Heart left ventricle (tissue), 16 donors: ENCODE measurements around the gene KRT76. TPM values are rescaled to one million over a fixed set of nuclear protein-coding genes. Genes with fewer than 3 reads are reported as not detected.

Experiments used
- ATAC-seq, 4 donors: fragments of 200-7000 bp; cut with Tn5 transposase; one replicate each; pipeline ENCODE4 v1.9.1; 2020 to 2022; ENCODE audit warnings: moderate library complexity in 4 of 4, mild to moderate bottlenecking in 3 of 4, moderate number of reproducible peaks in 1 of 4
- DNase-seq, 5 donors: peaks; one replicate each; pipeline ENCODE4 v3.0.0-alpha.2; 2020
- H3K27ac ChIP-seq, 12 donors: fragments of 200-600 bp; sonication (generic) in 4 of 12; one replicate each; pipeline versions ENCODE4 v1.5.0 to v1.8.0; 2016 to 2022; ENCODE audit warnings: mild to moderate bottlenecking in 2 of 12
- H3K27me3 ChIP-seq, 9 donors: fragments of 200-600 bp; sonication (generic) in 2 of 9; one replicate each; pipeline versions ENCODE4 v1.5.1 to v1.8.0; 2016 to 2022; ENCODE audit warnings: mild to moderate bottlenecking in 3 of 9
- H3K36me3 ChIP-seq, 9 donors: fragments of 200-600 bp; sonication (generic) in 2 of 9; one replicate each; pipeline versions ENCODE4 v1.5.0 to v1.8.0; 2018 to 2022; ENCODE audit warnings: mild to moderate bottlenecking in 2 of 9
- H3K4me1 ChIP-seq, 12 donors: fragments of 200-600 bp; sonication (generic) in 4 of 12; one replicate each; pipeline versions ENCODE4 v1.5.0 to v1.8.0; 2016 to 2022; ENCODE audit warnings: mild to moderate bottlenecking in 3 of 12
- H3K4me3 ChIP-seq, 12 donors: fragments of 200-600 bp; sonication (generic) in 4 of 12; one replicate each; pipeline versions ENCODE4 v1.5.0 to v1.8.0; 2017 to 2022; ENCODE audit warnings: mild to moderate bottlenecking in 9 of 12, moderate library complexity in 4 of 12
- H3K9me3 ChIP-seq, 12 donors: fragments of 200-600 bp; sonication (generic) in 4 of 12; one replicate each; pipeline versions ENCODE4 v1.5.0 to v1.8.0; 2016 to 2022; ENCODE audit warnings: mild to moderate bottlenecking in 1 of 12
- CTCF ChIP-seq, 12 donors: fragments of 200-600 bp; sonication (generic) in 4 of 12; IDR thresholded peaks; one replicate each; pipeline versions ENCODE4 v1.5.0 to v1.8.0; 2018 to 2022; ENCODE audit warnings: antibody characterized with exemption in 12 of 12, mild to moderate bottlenecking in 5 of 12
- POLR2A ChIP-seq, 2 donors: fragments of 450-650 bp; IDR thresholded peaks; one replicate each; pipeline ENCODE4 v1.6.1; 2017; ENCODE audit warnings: antibody characterized with exemption in 2 of 2, mild to moderate bottlenecking in 2 of 2, moderate library complexity in 2 of 2
- WGBS, 4 donors: extraction: QIAGEN DNeasy Blood & Tissue Kit in 2 of 4; methylation state at CpG; one replicate each; pipeline versions ENCODE4 v1.1.5 to v1.1.7; 2013 to 2018; 5-methylcytosine and 5-hydroxymethylcytosine counted together
- intact Hi-C, 10 donors: fragments of 100-400 bp; cut with DNase I; formaldehyde crosslinking; loops; one replicate each; pipeline versions ENCODE4 v1.11.1 to v1.14.2; 2022
- polyA plus RNA-seq, 2 donors: library from polyadenylated mRNA; stranded (reverse); fragments of 200-250 nt; gene quantifications; one replicate each; pipeline ENCODE4 v1.2.3, GENCODE V29; 2013
- total RNA-seq, 9 donors: library from RNA; depleted of rRNA in 2 of 9; stranded (reverse); fragments of >200 nt in 2 of 9; fragmentation: NEBNext Ultra II Directional in 3 of 9; extraction: Animal tissue kit (Norgen Biotek cat#: 25700) in 3 of 9; gene quantifications; one replicate each; pipeline versions ENCODE4 v1.1.0 to v1.2.4, GENCODE V29; 2016 to 2023
- donor health status: ischemic (EF 13 %, LVEDD 7.1; RV severe dilation, severe dysfunction).
- donor health status: healthy with polysubstance abuse.
- donor health status: DM: no; HTN: yes; CAD: no.
- donor health status: DM: no; HTN: no; CAD: no.
- donor health status: ischemic (EF 25% LVEDD 6.9; RV normal size, moderate dysfunction).
- donor health status: ischemic (EF 25% LVEDD 5.7; RV mildly dilated, moderate dysfunction).
- donor health status: healthy.
- donor health status: DM: yes; HTN: yes; CAD: no.
- donor health status: ischemic (EF 35%, LVEDD 5.7; RV mildly dilated, moderate dysfunction).
- donor health status: nonischemic (EF 11% LVEDD 7.7; RV severe dilation, severe dysfunction).
- donor health status: DM: yes; HTN: yes; CAD: no.
- donor health status: PGD.
- donor health status: ischemic (EF 29% LVEDD 5.4; RV normal size, mild dysfunction).
- donor health status: nonischemic (EF 23%, LVEDD 6.1; RV moderate dilation, normal function).

KRT76 gene
- total and polyA plus RNA-seq, 11 donors, result not detected

DNA sequence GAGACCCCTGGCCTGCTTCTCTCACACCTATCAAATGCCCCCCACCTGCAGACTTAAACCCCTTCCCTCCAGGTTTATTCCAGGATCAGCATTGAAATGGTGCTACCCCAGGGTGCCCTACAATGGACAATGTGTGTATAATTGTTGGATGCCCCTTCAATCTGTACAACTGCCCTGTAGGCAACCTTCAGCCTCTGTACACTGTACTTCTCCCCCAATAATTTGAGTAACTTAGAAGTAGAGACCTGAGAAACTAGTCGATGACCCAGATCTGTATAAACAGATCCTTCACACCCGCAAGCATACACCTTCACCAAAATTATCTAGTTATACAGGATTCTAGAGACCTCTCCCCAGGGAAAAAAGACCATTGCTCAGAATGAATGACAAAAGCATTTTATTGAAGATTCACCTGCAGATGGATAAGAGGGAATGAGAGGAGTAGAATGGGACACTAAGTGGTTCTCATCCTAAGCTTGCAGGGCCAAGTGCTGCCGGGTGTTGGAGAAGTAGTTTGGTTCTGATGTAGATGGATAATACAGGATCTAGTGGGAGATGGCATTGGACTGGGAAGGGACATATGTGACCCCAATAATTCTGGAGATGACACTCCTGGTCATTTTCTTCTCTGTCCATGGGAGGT lies 29.1 kb upstream of the KRT76 start:
- DNase-seq, result no peak
- Histone ChIP-seq H3K27ac (no peak overlapping the region), H3K4me3 (no peak overlapping the region), H3K9me3 (no peaks in the 10 kb centered on the region), H3K4me1 (no peaks in the 10 kb centered on the region), H3K36me3 (no peaks in the 10 kb centered on the region), H3K27me3 (peaks cover 0 to 16% (median 0%) of the 10 kb centered on the region in 9 donors)
- ATAC-seq, result no peak
- intact Hi-C loops, result no loop called here
- no peak for TF ChIP-seq CTCF (IDR thresholded peaks at IDR 0.05)
- no peak for TF ChIP-seq POLR2A (IDR thresholded peaks at IDR 0.05)
- 88 to 99% (median 94%) methylated on average over 3 of the region's 3 CpGs for WGBS, 4 donors

DNA sequence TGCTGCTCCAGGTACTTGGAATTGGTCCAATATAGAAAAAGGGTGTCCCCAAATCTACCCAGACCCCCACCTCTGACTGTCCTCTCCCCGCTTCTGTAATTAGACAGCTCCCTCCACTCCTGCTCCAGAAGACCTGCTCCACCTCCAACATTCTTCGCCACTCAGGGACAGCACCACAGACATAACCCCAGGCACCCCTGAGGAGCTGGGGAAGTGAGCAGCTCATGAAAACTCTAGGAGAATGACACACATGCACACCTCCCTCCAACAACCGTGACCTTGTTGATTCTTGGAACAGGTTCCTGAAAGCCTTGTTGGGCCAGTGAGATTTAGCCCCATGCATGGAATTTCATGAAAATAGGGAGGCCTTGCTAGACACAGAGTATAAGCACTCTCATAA lies 28.6 kb upstream of the KRT76 start:
- no peak overlapping the region for H3K27ac ChIP-seq
- WGBS, 4 donors, result 67 to 76% (median 76%) methylated on average over 3 of the region's 3 CpGs
- intact Hi-C loops, result no loop called here
- no peak for ATAC-seq
- H3K4me3 ChIP-seq, result no peak overlapping the region
- peaks cover 0 to 16% (median 0%) of the 10 kb centered on the region in 9 donors for H3K27me3 ChIP-seq
- no peaks in the 10 kb centered on the region for H3K9me3 ChIP-seq
- no peak for DNase-seq
- no peaks in the 10 kb centered on the region for H3K4me1 ChIP-seq
- no peaks in the 10 kb centered on the region for H3K36me3 ChIP-seq
- TF ChIP-seq POLR2A (IDR thresholded peaks at IDR 0.05) (no peak), CTCF (IDR thresholded peaks at IDR 0.05) (no peak)

GRCh38 chr12:52805000-52805399 lies 27.9 kb upstream of the KRT76 start:
- H3K27ac ChIP-seq, result no peak overlapping the region

GRCh38 chr12:52802442-52802841 lies 25.3 kb upstream of the KRT76 start:
- no peak for TF ChIP-seq POLR2A (IDR thresholded peaks at IDR 0.05)
- no peak for TF ChIP-seq CTCF (IDR thresholded peaks at IDR 0.05)
- Histone ChIP-seq H3K4me1 (no peaks in the 10 kb centered on the region), H3K9me3 (no peaks in the 10 kb centered on the region), H3K4me3 (no peak overlapping the region), H3K27me3 (peaks cover 0 to 9% (median 0%) of the 10 kb centered on the region in 9 donors), H3K36me3 (no peaks in the 10 kb centered on the region), H3K27ac (no peak overlapping the region)
- no peak for DNase-seq
- intact Hi-C loops, result no loop called here
- 63 to 79% (median 71%) methylated on average over 6 of the region's 6 CpGs for WGBS, 4 donors
- ATAC-seq, result no peak

More at GRCh38 chr12:52805000-52805399, 27.9 kb upstream of the KRT76 start:
- H3K4me3 ChIP-seq, result no peak overlapping the region
- WGBS, 4 donors, result 13 to 63% (median 24%) methylated on average over 1 of the region's 1 CpG
- H3K27me3 ChIP-seq, result peaks cover 0 to 16% (median 0%) of the 10 kb centered on the region in 9 donors
- no peaks in the 10 kb centered on the region for H3K4me1 ChIP-seq
- intact Hi-C loops, result no loop called here
- no peaks in the 10 kb centered on the region for H3K36me3 ChIP-seq
- no peak for TF ChIP-seq CTCF (IDR thresholded peaks at IDR 0.05)
- TF ChIP-seq POLR2A (IDR thresholded peaks at IDR 0.05), result no peak
- no peaks in the 10 kb centered on the region for H3K9me3 ChIP-seq
- ATAC-seq, result no peak
- DNase-seq, result no peak
